Progenitor cell of endocrine pancreas (in vitro differentiated cells): ENCODE measurements around the gene AHDC1. TPM values are rescaled to one million over a fixed set of nuclear protein-coding genes. Genes with fewer than 3 reads are reported as not detected.
A peak's percentile ranks its signal among the peaks of the same experiment; 100 is the strongest.

ENCODE experiments used
- DNase-seq: peaks from one replicate; pipeline ENCODE4 v3.0.0; 2021; ENCODE audit warnings: low spot score; ENCODE audit not compliant: unreplicated experiment
- H3K27ac Mint-ChIP-seq: 2 replicates; pipeline ENCODE4 v1.8.0; 2021; ENCODE audit warnings: mild to moderate bottlenecking, moderate library complexity, mixed read lengths
- H3K27me3 Mint-ChIP-seq: 2 replicates; pipeline ENCODE4 v1.8.0; 2021; ENCODE audit warnings: mixed read lengths
- H3K36me3 Mint-ChIP-seq: 2 replicates; pipeline ENCODE4 v1.8.0; 2022; ENCODE audit warnings: mixed read lengths; ENCODE audit not compliant: insufficient read depth
- H3K4me1 Mint-ChIP-seq: 2 replicates; pipeline ENCODE4 v1.8.0; 2021; ENCODE audit warnings: low read depth, mixed read lengths
- H3K4me3 Mint-ChIP-seq: 2 replicates; pipeline ENCODE4 v1.8.0; 2021; ENCODE audit warnings: low read depth, mild to moderate bottlenecking, moderate library complexity, mixed read lengths
- H3K9me3 Mint-ChIP-seq: 2 replicates; pipeline ENCODE4 v1.8.0; 2021; ENCODE audit warnings: low read depth, mixed read lengths
- long read RNA-seq: library from polyadenylated mRNA; unstranded; transcript quantifications from one replicate; pipeline ENCODE4 v2.0.0, GENCODE V29; 2020
- total RNA-seq: library from RNA; stranded (reverse); gene quantifications from 2 replicates; pipeline ENCODE4 v1.2.1, GENCODE V29; 2021
- TF ChIP-seq, protein P1 (sequence below): fragments of 200-600 bp; sonication (generic); IDR thresholded peaks from one replicate; pipeline ENCODE4 v1.5.0; 2021; ENCODE audit warnings: antibody characterized with exemption, mild to moderate bottlenecking; ENCODE audit not compliant: unreplicated experiment

The AHDC1 gene
- 53.3 and 56.3 TPM in 2 replicates for total RNA-seq
- long read RNA-seq: 0 reads

DNA sequence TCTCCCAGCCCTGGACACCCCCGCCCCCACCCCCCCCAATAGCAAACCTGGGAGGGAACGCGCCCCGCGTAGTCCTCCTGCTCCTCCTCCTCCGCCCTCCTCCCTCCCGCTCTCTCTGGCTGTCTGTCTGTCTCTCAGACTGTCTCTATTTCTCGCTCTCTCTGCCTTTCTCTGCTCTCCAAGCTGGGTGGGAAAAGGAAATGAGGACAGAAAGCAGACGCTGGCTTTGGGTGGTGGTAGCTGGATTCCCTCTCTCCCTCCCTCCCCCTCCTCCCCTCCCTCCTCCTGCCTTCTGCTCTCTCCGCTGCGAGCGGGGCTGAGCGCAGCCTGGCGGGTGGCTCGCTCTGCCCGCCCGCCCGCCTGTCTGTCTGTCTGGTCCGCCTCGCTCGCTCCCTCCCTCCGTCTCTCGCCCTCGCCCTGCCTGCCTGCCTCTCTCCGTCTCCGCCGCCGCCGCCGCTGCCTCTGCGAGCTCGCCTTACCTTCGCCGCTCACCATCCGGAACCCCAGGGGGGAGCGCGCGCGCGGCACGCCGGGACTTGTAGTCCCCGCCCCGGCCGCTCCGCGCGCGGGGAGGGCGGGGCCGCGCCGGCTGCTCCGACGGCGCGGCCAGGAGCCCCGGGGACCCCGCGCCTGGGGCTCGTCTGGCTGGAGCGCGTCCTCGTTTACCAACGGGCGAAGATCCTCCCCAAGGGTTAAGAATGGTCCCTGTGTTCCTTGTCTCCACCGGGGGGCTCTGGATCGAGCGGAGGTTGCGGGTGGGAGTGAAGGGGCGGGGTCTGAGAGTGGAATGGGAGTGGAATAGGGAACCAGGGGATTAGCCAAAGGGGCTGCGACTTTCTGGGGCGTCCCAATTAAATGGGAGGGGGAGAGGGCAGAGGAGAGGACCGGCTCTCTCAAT, at the start of gene AHDC1:
TSS of gene AHDC1 (minus strand) at position 464 of the 898 bp plus-strand sequence. CDS start 52,029 bp downstream, outside the sequence.
- H3K4me3 Mint-ChIP-seq: peak within 1 kb of the TSS; percentile 94
- TF ChIP-seq, protein P1, sequence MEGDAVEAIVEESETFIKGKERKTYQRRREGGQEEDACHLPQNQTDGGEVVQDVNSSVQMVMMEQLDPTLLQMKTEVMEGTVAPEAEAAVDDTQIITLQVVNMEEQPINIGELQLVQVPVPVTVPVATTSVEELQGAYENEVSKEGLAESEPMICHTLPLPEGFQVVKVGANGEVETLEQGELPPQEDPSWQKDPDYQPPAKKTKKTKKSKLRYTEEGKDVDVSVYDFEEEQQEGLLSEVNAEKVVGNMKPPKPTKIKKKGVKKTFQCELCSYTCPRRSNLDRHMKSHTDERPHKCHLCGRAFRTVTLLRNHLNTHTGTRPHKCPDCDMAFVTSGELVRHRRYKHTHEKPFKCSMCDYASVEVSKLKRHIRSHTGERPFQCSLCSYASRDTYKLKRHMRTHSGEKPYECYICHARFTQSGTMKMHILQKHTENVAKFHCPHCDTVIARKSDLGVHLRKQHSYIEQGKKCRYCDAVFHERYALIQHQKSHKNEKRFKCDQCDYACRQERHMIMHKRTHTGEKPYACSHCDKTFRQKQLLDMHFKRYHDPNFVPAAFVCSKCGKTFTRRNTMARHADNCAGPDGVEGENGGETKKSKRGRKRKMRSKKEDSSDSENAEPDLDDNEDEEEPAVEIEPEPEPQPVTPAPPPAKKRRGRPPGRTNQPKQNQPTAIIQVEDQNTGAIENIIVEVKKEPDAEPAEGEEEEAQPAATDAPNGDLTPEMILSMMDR: no peak
- peak within 1 kb of the TSS; percentile 95 for H3K27ac Mint-ChIP-seq
- H3K9me3 Mint-ChIP-seq: no peaks in the 10 kb centered on the region
- H3K4me1 Mint-ChIP-seq: peaks cover 45% of the 10 kb centered on the region
- peak; percentile 85 for DNase-seq
- H3K36me3 Mint-ChIP-seq: no peaks in the 10 kb centered on the region
- peaks cover 6% of the 10 kb centered on the region for H3K27me3 Mint-ChIP-seq

DNA sequence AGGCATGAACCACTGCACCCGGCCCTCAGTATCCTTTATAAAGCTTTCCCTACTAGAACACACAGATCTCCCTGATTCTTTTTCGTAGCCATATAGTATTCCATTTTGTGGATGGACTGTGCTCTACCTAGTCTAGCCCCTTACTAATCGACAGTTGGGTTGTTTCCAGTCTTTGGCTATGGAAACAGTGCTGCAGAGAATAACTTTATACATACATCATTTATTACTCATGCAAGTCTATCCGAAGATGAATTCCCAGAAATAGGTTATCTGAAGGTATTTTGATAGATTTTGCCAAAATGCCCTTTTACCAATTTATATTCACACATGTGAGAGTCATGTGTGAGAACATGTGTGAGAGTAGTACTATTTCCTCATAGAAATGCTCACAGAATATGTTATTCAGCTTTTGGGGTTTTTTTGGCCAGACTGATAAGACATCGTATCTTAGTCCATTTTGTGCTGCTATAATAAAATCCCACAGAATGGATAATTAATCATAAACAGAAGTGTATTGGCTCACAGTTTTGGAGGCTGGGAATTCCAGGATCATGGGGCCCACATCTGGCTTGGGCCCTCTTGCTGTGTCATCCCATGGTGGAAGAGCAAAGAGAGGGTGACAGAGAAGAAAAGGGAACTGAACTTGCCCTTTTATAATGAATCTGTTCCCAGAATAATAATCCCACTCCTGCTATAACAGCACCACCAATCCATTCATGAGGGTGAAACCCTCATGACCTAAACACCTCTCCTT, 48.3 kb upstream of the AHDC1 start:
- H3K4me1 Mint-ChIP-seq: peaks cover 23% of the 10 kb centered on the region
- H3K36me3 Mint-ChIP-seq: no peaks in the 10 kb centered on the region
- no peaks in the 10 kb centered on the region for H3K9me3 Mint-ChIP-seq
- H3K4me3 Mint-ChIP-seq: no peak overlapping the region
- H3K27me3 Mint-ChIP-seq: no peaks in the 10 kb centered on the region
- TF ChIP-seq, protein P1: no peak
- no peak for DNase-seq
- peak overlapping the region; percentile 84 for H3K27ac Mint-ChIP-seq

DNA sequence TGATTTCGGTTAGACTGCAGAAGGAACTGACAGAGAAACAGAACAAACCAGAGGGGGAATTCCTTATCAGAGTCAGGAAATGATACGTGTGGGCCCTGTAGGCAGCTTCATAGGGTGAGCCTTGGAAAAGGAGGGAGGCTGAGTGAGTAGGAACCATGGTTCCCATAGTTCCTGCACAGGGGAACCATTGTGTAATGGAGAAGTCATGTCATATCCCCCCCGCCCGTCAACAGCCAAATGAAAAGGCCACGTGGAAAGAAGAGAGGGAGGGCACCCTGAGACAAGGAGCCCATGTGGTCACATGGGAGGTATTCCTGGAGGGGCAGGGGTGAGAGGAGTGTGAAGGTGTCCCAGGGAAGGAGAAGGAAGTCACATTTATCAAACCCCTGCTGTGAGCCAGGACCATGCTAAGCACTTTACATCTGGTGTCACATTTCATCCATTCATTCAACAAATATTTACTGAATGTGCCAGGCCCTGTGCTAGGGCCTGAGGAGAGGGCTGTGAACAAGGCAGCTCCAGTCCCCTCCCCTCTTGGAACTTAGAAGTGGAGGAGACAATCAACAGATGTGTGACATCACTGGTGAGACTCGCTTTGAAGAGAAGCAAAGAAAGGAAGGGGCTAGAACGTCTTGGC, 46.7 kb upstream of the AHDC1 start:
- no peaks in the 10 kb centered on the region for H3K36me3 Mint-ChIP-seq
- H3K4me1 Mint-ChIP-seq: peaks cover 23% of the 10 kb centered on the region
- peak overlapping the region; percentile 23 for H3K27ac Mint-ChIP-seq

GRCh38 chr1:27650171-27650538, 46.2 kb upstream of the AHDC1 start:
- Mint-ChIP-seq H3K4me3 (no peak overlapping the region), H3K36me3 (no peaks in the 10 kb centered on the region), H3K27ac (peak overlapping the region; percentile 20), H3K27me3 (peaks cover 10% of the 10 kb centered on the region), H3K9me3 (no peaks in the 10 kb centered on the region), H3K4me1 (peaks cover 18% of the 10 kb centered on the region)
- TF ChIP-seq, protein P1: no peak
- no peak for DNase-seq

More for the DNA sequence above, 46.7 kb upstream of the AHDC1 start:
- TF ChIP-seq, protein P1: no peak
- DNase-seq: no peak
- Mint-ChIP-seq H3K9me3 (no peaks in the 10 kb centered on the region), H3K4me3 (no peak overlapping the region), H3K27me3 (peaks cover 6% of the 10 kb centered on the region)

- TF ChIP-seq, protein P1: no peak
- peaks cover 10% of the 10 kb centered on the region for H3K27me3 Mint-ChIP-seq
- no peak overlapping the region for H3K4me3 Mint-ChIP-seq
- H3K9me3 Mint-ChIP-seq: no peaks in the 10 kb centered on the region
- no peak overlapping the region for H3K27ac Mint-ChIP-seq
- no peaks in the 10 kb centered on the region for H3K36me3 Mint-ChIP-seq
- no peak for DNase-seq
- peaks cover 13% of the 10 kb centered on the region for H3K4me1 Mint-ChIP-seq
Observed at GRCh38 chr1:27649306-27649635, 45.3 kb upstream of the AHDC1 start.
